Measurements from ENCODE around the gene RAD51AP2.
"Not testable (repeated sequence)": the region's sequence is repeated elsewhere in the genome, so short reads cannot be mapped to it uniquely, and the experiment has no call there.

The RAD51AP2 gene

DNA sequence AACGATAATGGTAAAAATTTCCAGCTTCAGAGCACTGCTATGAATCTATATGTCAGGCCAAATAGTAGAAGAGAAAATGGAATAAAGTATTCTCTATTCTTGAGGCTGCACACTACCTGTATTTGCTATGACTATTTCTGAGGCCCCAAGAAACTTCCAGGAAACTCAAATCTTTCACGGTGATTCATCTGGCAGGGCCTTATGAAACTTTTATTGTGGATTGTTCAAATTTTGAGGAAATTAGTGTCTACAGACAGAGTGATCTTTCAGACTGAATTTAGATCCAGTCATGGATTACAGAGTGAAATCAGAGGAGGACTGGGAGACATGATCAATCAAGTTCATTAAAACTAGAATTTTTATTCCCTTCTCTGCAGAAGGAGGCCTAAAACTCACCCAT is 18.2 kb upstream of the RAD51AP2 start:
- no peak for DNase-seq

DNA sequence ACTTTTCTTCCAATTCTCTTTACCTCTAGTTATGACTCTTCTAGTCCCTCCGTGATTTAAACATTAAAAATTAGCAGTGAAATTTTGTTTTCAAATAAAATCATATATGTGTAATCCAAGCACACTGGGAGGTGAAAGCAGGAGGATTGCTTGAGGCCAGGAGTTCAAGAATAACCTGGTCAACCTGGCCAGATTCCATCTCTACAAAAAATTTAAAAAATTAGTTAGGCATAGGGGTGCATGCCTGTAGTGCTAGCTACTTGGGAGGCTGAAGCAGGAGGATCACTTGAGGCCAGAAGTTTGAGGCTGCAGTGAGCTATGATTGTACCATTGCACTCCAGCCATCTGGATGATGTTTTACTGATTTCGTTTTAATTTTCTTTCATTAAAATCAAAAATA is 15.3 kb upstream of the RAD51AP2 start:
- no peak for DNase-seq

DNA sequence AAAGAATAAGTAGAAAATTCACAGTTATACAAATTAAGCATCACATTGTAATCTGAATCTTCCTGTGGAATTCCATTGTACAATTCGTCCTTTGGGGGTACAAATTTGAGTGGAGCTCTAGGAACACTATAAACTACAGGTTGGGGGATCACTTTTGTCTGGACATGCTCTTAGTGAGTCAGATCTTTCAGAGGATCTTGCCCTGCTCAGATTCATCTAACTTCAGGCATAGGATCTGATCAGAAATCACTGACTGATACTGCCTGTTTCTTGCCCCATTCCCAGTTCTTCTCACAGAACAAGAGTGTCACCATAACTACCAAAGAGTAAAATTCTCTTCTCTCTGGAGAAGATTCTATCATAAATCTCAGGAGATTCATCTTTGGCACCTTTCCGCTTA is 11.5 kb upstream of the RAD51AP2 start:
- no peak for DNase-seq

DNA sequence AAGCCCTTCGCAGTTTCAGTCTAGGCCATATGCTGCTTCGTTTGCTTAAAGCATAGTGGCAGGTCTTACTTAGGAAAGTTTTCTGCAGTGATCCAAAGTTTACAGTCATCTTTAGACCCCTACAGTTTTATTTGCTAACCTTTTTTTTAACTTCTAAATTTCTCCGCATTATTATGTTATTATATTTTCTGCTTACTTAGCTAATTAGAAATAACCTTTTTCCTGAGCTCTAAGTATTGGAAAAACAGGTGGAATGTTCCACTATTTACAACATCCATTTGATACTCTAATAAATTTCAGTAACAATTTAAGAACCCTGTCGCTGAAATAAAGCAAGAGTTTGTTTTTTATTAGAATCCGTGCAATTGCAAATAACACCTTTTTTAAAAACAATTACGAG is 4.1 kb upstream of the RAD51AP2 start:
- DNase-seq, result no peak

DNA sequence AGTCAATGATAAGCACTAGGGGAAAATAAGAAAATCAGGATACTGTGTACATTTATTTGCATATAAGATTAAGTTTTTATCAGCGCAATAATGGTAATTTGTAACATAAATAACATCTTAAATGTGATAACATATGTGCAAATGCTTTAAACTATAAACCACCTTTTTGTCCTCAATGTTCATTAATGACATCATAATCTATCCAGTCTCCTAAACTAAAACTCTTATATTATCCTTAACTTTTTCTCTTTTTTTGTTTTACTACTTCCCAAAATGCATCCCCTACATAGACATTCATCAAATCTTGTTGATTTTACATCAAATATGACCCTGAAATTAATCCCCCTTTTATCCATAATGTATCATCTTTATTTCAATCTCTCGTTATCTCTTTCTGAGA is 3.4 kb upstream of the RAD51AP2 start:
- no peak for DNase-seq

DNA sequence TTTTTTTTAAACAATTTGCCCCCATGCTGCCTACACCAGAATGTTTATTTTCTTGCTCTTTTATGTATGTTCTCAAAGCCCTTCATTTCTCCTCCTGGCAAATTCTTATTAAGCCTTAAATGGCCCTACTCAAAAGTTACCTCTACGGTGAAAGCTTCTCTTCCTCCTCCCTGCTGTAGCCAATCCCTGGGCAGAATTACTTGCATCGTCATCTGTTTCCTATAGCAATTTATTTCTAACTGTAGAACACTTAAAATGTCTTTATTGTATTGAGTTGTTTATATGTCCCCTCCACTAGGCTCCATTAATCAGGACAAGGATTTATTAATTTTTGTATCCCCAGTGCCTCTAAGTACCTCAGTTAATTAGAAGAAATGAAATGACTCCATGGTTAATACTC is 2.5 kb upstream of the RAD51AP2 start:
- DNase-seq, result no peak

DNA sequence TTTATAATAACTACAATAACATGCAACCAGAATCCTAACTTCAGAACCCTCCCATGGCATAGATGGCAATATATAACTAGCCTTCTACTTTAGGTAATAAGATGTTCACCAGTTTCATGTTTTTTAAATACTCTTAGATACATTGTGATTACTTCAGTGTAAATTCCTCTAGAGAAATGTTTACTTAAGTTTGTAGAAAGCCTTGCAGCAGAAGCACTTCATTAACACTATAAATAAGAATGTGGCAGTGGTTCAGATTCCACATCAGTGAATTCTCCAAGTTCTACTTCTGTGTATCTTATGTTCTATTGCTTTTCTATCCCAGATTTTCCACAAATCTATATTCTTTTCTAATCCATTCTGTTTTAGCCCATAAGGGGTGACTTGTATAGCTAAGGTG is 1.2 kb upstream of the RAD51AP2 start:
- DNase-seq, result no peak

DNA sequence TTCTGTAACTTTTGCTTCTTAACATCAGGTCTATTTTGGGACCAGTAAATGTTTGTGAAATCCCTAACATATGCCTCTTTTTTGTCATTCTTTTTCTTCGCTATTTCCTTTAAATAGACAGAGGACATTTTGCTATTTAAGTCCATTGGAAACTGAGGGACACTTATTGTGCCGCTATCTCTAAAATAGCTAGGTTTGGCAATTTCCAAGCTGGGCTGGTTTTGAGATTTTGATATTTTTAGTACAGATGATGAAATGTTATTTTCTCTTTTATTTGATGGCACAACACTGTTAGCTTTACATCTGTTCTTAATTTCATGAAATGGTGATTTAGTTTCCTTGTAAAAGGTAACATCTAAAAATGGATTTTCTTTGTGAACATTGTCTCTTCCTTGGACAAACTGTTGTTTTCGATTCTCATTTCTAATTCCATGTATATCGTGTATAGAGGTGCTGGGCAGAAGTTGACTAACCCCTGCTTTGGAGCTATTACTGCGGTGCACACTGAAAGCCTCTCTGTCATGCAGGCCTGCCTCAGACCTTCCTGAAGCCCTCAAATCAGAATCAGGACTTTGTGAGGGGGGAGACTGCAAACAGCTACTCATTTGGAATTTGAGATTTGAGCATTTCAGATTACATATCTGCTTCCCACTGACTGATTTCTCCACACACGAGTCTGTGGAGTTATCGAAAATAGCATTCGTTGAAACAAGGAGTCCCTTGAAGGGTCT is 594 bp downstream of the RAD51AP2 start:
- DNase-seq, result no peak

DNA sequence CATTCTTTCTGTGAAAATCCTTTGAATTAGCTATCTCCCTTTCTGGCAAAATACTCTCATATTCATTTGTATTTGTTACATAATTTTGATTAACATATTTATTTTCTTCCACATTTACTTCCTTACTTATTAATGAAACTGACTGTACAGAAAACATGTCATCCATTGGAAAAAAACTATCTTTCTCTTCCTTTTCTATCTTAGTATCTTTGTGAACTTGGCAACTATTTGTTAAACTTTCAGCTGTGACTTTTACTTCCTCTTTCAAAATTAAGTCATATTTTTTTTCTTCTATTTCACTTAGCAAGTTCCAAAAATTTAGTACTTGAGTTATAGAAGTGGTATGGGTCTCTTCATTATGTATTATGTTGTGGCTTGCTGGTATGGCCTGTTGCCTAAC is 2.6 kb downstream of the RAD51AP2 start:
- DNase-seq, result no peak

DNA sequence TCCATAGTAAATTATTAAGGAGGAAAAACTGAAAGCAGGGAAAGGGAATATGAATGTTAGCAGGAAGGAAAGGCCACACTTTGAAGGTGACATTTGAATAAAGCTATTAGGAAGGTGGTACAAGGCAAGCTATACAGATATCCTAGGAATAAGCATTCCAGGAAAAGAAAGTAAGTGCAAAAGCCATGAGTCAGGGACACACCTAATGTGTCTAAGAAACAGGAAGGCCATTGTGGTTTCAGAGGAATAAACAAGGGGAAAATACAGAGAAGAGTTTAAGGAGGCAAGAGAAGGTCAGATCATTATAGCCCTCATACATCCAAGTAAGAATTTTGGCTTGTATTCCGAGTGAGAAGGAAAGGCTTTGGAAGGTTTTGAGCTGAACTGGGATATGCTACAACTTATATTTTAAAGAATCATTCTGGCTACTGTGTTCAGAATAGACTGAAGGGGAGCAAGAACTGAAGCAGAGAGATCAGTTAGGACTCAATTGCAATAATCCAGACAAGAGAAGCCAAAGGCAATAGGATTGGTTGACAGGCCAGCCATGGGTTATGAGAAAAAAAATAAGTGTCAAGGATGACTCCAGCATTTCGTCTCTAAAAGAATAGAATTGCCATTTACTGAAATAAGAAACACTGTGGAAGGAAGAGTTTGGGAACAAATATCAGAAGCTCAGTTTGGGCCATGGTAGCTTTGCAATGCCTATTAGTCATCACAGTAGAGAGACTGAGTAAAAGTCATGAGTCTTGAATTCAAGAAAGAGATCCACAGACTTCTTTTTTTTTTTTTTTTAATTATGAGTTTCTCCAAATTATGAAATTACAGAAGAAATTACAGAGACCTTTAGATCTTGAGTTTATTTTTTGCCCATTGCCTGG is 11.3 kb downstream of the RAD51AP2 start:
- DNase-seq, result no peak

DNA sequence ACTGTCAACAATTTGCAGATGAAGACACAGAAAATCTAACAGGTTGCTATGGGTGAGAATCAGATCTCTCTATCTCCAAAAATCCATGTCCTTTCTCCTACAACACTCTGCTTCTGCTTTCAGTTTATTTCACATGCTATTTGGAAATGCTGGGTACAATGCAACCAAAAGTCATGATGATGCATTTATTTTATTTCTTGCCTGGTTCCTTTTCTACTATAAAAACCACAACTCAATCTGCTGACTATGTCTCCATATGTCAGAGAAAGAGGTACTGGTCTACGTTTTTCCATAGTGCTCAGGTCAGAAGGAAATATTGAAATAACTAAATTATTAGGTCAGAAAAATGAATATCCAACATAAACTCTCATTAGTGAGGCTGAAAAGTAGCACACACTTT is 20.5 kb downstream of the RAD51AP2 start:
- no peak for DNase-seq

DNA sequence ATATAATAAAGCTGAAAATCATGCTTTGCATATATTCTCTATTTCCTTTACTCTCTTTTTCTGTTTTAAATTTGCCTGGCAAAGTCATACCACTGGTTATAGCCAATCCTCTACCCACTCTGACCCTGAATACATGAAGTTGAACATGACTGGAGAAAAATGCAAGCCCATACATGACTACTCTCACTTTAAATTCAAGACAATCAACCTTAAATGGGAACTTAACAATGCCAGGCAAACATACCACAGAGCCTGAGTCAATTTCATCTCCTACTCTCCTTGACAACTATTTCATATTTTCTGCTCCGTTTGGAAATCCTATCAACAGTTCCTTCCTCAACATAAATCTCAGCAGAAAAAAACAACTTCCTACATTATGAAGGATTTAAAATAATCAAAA is 22.6 kb downstream of the RAD51AP2 start:
- DNase-seq, result no peak

DNA sequence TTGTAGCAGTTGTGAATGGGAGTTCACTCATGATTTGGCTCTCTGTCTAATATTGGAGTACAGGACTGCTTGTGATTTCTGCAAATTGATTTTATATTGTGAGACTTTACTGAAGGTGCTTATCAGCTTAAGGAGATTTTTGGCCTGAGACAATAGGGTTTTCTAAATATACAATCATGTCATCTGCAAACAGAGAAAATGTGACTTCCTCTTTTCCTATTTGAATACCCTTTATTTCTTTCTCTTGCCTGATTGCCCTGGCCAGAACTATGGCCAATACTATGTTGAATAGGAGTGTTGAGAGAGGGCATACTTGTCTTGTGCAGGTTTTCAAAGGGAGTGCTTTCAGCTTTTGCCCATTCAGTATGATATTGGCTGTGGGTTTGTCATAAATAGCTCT is 28.1 kb downstream of the RAD51AP2 start:
- not testable (repeated sequence) for DNase-seq

DNA sequence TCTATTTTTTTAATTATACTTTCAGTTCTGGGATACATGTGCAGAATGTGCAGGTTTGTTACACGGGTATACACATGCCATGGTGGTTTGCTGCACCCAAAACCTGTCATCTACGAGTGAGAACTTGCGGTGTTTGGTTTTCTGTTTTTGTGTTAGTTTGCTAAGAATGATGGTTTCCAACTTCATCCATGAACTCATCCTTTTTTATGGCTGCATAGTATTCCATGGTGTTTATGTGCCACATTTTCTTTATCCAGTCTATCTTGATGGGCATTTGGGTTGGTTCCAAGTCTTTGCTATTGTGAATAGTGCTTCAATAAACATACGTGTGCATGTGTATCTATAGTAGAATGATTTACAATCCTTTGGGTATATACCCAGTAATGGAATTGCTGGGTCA is 29.6 kb downstream of the RAD51AP2 start:
- not testable (repeated sequence) for DNase-seq

DNA sequence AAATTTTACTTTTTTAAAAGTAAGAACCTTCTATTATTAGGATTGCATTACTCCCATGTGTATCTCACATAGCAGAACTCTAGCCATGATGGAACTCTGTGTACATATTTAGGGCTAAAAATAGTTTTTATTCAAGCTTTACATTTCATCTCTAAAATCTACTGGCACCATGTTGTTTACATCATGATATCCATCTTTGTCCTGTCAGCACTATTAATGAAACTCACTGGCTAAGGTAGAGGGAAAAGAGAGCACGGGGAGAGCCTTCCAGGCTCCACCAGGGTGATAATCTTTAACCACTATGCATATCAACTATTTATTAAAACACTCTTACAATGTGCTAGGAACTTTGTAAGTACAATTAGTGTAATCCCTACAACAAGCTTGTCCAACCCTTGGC is 34.7 kb downstream of the RAD51AP2 start:
- no peak for DNase-seq

DNA sequence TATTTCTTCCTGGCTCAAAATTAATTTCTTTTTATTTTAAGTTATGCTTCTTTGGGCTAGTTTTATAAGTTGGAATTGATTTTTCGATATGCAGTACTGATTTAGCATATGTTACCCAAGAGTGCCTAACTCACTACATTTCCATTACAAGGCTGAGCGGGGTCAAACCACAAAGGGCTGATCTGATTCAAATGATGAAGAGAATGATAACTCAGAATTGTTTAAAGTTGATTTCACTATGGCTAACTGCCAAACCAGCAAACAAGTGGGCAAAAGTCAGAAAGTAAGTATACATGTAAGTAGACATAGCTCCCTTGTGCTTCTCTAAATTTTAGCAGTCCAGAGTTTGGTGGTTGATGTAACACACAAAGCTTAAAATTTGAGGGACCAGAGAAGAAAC is 35.6 kb downstream of the RAD51AP2 start:
- DNase-seq, result no peak

DNA sequence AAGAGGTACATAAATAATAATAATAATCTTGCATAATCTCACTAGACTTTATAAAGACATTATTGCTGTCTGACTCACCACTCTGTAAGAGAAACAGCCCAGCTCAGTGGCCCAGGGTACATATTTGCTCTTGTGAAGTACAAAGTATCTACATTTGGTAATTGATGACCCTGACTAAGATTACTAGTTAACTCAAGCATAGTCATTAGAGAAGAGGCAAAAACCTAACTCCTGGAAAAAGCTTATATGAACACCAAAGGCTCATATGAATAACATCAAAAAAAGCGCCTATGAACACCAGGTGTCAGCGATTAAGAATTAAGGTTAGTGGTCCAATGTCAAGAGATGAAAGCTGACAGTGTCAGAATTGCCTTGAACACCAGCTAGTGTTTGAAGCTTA is 38.4 kb downstream of the RAD51AP2 start:
- no peak for DNase-seq

DNA sequence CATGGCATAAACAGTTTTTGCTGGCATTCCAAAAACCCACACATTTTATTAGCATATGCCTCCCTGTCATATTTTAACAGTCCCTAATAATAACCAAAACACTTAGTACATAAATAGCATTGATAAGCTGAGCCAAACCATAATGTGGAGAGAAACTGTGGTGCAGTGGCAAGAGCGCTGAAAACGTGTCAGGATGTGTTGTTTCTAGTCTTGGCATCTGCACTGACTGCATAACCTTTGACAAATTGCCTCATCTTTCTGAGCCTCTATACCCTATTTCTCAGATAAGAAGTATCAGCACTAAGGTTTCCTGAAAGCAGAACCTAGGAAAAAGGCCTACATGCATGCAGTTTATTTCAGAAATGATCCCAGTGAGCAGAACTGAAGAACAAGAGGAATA is 41.4 kb downstream of the RAD51AP2 start:
- DNase-seq, result no peak

DNA sequence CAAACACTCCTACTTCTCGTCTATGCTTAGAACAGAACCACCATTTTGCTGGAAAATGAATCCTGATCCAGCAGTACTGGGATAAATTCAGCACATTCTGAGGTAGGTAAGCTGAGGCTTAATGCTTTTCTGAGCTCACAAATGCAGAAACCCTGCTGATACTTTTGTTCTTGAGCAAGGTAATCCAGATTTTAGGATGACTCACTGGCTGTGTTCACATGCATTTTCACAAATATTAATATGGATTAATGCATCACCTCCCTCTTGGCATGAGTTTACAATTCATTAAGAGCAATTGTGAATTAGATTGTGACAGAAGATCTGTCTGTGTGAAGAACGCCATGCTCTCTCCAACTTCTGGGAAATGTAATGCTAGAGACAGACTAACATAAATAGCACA is 42.2 kb downstream of the RAD51AP2 start:
- no peak for DNase-seq

DNA sequence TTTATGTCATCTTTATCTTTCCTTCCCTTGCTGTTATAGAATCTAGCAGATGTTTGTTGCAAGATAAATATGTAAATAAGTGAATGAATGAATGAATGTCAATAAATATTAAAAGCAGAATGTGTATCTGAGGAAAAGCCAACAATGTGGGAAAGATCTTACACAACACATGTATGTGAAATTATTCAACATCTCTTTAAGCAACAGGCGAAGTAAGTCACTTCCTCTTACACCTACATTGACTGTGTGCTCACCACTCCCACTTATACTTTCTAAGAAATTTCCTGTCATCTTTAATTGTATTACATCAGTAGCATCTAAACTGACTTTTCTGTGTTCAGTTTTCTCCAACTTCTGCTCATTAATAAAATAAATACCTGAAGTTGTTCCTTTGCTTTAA is 43.0 kb downstream of the RAD51AP2 start:
- DNase-seq, result no peak

DNA sequence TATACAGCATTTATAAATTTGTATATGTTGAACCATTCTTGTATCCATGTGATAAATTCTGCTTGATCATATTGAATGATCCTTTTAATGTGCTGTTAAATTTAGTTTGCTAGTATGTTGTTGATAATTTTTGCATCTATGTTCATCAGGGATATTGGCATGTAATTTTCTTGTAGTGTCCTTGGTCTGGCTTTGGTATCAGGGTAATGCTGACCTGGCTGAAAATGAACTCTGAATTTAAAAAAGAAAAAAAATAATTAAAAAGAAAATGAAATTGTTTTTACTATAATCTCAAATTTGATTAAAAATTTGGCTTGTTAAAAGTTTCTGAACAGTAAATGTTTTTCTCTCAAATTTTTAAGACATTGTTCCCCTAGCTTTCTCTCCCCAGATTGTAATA is 46.3 kb downstream of the RAD51AP2 start:
- no peak for DNase-seq

DNA sequence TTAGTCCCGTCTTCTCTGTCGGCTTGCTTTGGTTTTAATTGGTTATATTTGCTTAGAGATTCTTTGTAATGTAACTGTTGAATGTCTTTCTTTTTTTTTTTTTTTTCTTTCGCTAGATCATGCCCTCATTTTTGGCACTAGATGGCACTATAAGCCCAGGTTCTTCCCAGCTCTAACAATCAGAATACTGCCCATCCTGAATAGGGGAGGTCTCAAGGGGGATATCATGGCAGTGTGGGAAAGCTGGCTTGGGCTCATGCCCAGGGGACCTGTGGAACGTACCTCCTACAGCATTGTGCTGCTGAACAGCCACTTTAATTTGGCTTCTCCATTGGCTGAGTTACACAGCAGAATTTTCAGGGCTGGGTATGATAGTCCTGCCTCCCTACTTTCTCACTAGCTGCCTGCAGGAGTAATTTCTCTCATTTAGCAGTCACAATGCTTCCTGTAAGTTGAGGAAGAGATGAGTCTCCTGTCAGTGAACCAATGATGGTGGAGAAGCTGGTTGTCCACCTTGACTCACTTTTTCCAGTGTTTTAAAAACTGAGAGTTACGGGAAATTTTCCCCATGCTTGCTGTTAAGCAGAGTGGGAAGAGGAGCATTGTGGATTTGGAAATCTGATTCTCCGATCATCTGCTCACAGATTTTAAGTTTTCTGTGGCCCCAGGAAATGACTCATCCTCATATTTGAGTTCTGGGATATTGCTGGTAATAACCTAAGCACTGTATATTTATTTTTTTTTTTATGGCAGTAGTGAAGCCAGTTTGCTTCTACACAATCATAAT is 47.2 kb downstream of the RAD51AP2 start:
- no peak for DNase-seq

DNA sequence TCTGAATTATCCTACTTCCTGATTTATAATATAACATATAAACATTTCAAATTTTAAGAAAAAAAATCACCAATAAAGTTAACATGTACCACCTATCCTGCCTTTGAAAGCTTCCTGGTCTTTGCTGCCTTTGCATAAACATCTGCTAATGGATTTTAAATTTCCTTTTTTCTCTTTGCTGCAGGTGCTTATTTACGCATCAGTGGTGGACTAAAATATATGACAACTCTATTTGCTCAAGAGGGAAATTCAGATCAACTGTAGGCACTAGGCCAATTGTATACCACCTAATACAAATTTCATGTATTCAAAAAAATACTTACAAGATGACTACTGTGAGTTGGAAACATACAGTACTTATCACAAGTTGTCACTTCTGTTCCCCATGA is 57.2 kb downstream of the RAD51AP2 start:
- DNase-seq, result no peak

All from stimulated activated CD4-positive, alpha-beta T cell treated with anti-CD3 and anti-CD28 coated beads, Interleukin-1b, Interleukin-23, amount 100 ng/mL, for 48 hours (primary cell).